GM12878 (cell line): ENCODE data around the gene CSNK1A1.

ENCODE experiments used
- DPF2 ChIP-seq: fragments of 450-650 bp; IDR thresholded peaks from 2 replicates; pipeline ENCODE4 v1.6.1; 2017; ENCODE audit warnings: mild to moderate bottlenecking
- EP300 ChIP-seq, 2 experiments: fragments of 150-350 bp in 1 of 2; IDR thresholded peaks; 2 replicates each; pipeline ENCODE4 v1.6.1; 2011 to 2012; ENCODE audit warnings: low read depth in 2 of 2, low read length in 2 of 2, borderline replicate concordance in 1 of 2, improper control_type of control experiment in 1 of 2, inconsistent platforms in 1 of 2; ENCODE audit not compliant: control insufficient read depth in 1 of 2
- EZH2 ChIP-seq: IDR thresholded peaks from 2 replicates; pipeline ENCODE4 v1.6.1; 2012; ENCODE audit warnings: low read depth, mild to moderate bottlenecking, control low read depth, inconsistent platforms, low read length, borderline replicate concordance; ENCODE audit not compliant: control insufficient read depth
- HDAC2 ChIP-seq: fragments of 200-600 bp; sonication (generic); IDR thresholded peaks from 2 replicates; pipeline ENCODE4 v1.6.1; 2017
- POLR2A ChIP-seq: IDR thresholded peaks from 2 replicates; pipeline ENCODE4 v1.6.1; 2011; ENCODE audit warnings: low read depth, mild to moderate bottlenecking, low read length
- SMC3 ChIP-seq: IDR thresholded peaks from 2 replicates; pipeline ENCODE4 v1.6.1; 2011; ENCODE audit warnings: low read length, improper control_type of control experiment, borderline replicate concordance
- SP1 ChIP-seq: IDR thresholded peaks from one replicate; pipeline ENCODE4 v1.6.1; 2011; ENCODE audit warnings: low read depth, low read length
- TBL1XR1 ChIP-seq: IDR thresholded peaks from 2 replicates; pipeline ENCODE4 v1.6.1; 2012; ENCODE audit warnings: low read depth, low read length, improper control_type of control experiment
- TF ChIP-seq, protein P1 (sequence below), 3 experiments: IDR thresholded peaks in 2 of 3; conservative IDR thresholded peaks in 1 of 3; 2 replicates each; pipeline ENCODE4 v1.5.1; 2011; ENCODE audit warnings: low read depth in 3 of 3, low read length in 3 of 3, mild to moderate bottlenecking in 3 of 3, control low read depth in 2 of 3, moderate library complexity in 2 of 3, inconsistent platforms in 1 of 3, mixed read lengths in 1 of 3; ENCODE audit not compliant: control insufficient read depth in 2 of 3, insufficient read depth in 1 of 3; ENCODE audit errors: extremely low read depth in 1 of 3
- TF ChIP-seq, protein P2 (sequence below): IDR thresholded peaks from 2 replicates; pipeline ENCODE4 v1.6.1; 2012; ENCODE audit warnings: low read depth, low read length, improper control_type of control experiment
- TF ChIP-seq, protein P3 (sequence below): IDR thresholded peaks from 2 replicates; pipeline ENCODE4 v1.6.1; 2011; ENCODE audit warnings: low read depth, low read length, improper control_type of control experiment, borderline replicate concordance

DNA sequence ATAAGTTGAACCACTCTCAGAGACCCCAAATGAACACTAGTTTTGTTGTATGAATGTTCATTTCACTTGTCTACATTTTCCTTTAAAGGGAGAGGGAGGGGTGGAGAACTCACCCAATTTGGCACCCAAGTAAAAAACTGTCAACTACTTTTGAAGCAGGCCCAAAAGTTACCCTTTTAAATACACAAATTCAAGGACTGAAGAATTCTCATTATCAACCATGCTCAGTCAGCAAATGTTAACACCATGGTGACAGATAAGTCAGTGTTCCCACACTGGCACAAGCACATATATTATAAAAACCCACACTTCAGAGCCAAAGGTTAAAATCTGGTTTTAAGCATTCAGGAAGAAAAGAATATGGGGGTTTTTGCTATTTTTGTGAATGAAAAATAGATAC is 31.6 kb downstream of the CSNK1A1 start:
- TF ChIP-seq, protein P1, sequence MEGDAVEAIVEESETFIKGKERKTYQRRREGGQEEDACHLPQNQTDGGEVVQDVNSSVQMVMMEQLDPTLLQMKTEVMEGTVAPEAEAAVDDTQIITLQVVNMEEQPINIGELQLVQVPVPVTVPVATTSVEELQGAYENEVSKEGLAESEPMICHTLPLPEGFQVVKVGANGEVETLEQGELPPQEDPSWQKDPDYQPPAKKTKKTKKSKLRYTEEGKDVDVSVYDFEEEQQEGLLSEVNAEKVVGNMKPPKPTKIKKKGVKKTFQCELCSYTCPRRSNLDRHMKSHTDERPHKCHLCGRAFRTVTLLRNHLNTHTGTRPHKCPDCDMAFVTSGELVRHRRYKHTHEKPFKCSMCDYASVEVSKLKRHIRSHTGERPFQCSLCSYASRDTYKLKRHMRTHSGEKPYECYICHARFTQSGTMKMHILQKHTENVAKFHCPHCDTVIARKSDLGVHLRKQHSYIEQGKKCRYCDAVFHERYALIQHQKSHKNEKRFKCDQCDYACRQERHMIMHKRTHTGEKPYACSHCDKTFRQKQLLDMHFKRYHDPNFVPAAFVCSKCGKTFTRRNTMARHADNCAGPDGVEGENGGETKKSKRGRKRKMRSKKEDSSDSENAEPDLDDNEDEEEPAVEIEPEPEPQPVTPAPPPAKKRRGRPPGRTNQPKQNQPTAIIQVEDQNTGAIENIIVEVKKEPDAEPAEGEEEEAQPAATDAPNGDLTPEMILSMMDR (IDR thresholded peaks at IDR 0.05 in 2 of 3, conservative IDR thresholded peaks at IDR 0.05 in 1 of 3; ENCODE audit: control insufficient read depth in 2 of 3, extremely low read depth in 1 of 3, insufficient read depth in 1 of 3, low read depth in 3 of 3, low read length in 3 of 3), result no peak
- TF ChIP-seq EP300 (IDR thresholded peaks at IDR 0.05; ENCODE audit: borderline replicate concordance in 1 of 2, control insufficient read depth in 1 of 2, low read depth in 2 of 2, low read length in 2 of 2) (no peak), HDAC2 (no peak), SMC3 (no peak), DPF2 (no peak), SP1 (no peak), POLR2A (no peak), TBL1XR1 (no peak), EZH2 (no peak)
- TF ChIP-seq, protein P2, sequence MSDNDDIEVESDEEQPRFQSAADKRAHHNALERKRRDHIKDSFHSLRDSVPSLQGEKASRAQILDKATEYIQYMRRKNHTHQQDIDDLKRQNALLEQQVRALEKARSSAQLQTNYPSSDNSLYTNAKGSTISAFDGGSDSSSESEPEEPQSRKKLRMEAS, result no peak
- TF ChIP-seq, protein P3, sequence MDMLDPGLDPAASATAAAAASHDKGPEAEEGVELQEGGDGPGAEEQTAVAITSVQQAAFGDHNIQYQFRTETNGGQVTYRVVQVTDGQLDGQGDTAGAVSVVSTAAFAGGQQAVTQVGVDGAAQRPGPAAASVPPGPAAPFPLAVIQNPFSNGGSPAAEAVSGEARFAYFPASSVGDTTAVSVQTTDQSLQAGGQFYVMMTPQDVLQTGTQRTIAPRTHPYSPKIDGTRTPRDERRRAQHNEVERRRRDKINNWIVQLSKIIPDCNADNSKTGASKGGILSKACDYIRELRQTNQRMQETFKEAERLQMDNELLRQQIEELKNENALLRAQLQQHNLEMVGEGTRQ, result no peak
